CD4-positive, alpha-beta T cell treated with Interleukin-4 for 4 hours (primary cell): ENCODE measurements around the gene MAPT.
"Not testable (repeated sequence)": the region's sequence is repeated elsewhere in the genome, so short reads cannot be mapped to it uniquely, and the experiment has no call there.

Experiments
- DNase-seq: peaks from one replicate; pipeline ENCODE4 v3.0.0-alpha.2; 2020

MAPT gene

DNA sequence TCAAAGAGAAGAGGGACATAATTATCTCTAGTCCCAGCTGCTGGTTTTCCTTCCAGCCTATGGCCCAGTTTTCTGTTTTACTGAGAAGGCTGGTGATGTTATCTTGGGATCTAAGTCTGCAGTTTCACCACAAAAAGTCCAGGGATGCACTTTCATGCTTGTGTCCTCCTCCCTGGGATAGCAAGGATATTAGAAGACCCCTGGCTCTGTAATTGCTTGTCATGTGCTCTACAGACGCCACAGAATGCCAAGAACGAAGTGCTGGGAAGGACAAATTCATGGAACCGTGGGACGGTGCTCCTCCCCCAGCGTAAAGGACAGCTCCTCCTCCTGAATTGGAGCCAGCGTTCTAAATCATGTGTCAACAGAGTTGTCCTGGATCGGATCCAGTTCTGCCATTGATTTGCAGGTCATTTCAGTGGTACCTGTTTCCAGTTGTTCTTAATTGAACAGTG lies 8.6 kb downstream of the MAPT start:
- DNase-seq = no peak

DNA sequence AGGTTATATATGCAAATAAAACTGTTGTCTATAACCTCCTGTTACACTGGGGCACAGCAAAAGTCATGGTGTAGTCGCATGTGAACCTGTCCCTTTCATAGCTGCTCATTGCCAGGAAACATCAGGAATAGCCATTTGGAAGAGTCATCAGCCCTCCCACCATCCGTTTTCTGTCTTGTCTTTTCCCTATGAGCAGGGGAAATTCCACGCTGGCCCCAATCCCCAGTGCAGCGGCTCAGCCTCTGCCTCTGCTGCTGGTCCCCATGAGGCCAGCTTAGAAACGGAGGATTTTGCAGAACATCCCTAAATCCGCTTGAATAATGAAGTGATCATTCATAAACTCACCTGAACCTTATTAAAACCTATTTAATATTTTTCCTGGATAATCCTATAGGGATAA lies 10.5 kb downstream of the MAPT start:
- DNase-seq = no peak

GRCh38 chr17:45905814-45906213 lies 11.5 kb downstream of the MAPT start:
- no peak for DNase-seq

DNA sequence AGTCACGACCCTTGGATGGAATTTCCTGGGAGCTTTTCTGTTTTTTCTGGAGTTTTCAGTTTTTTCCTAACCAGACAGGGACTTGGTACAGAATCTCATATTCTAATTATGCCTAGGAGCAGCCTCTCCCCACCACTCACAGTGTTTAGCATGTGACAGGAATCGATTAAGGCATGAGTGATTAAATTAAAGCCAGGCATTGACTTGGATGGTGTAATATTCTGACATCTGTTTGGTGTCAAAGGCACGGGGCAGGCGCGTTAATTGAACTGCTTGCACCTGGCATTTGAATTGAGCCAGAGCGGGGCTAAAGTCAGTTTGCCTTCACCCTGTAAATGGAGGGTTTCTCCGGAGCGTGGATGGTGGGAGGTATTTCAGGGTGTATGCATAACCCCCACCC lies 11.9 kb downstream of the MAPT start:
- no peak for DNase-seq

DNA sequence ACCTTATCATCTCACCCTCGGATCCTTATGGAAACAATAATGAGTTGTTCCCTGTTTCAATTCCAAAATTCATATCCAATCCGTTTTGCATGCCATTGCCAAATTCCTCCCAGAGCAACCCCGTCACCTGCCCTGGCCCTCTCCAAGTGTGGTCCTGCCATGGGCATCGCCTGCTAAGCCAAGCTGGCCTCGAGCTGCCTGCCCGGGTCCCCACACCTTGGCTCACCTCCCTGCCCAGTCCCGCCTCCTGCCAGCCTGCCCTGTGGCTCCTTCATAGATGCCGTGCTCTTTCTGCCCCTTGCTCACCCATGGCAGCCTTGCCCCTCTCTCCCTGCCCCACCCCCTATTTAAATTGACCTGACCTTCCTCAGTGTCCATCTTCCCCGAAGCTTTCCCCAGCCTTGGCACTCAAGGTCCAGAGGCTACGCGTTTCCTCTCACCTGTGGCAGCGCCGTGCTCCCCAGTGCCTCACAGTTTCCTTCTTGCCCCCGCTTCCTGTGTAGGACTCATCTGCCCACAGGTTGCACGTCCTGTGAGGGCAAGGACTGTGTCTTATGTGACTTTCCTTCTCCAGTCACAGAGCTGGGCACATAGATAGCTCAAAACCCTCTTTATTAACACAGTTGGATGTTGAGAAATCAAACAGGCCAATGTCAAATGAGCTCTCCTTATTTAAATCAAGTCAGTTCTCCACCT lies 12.7 kb downstream of the MAPT start:
- no peak for DNase-seq

DNA sequence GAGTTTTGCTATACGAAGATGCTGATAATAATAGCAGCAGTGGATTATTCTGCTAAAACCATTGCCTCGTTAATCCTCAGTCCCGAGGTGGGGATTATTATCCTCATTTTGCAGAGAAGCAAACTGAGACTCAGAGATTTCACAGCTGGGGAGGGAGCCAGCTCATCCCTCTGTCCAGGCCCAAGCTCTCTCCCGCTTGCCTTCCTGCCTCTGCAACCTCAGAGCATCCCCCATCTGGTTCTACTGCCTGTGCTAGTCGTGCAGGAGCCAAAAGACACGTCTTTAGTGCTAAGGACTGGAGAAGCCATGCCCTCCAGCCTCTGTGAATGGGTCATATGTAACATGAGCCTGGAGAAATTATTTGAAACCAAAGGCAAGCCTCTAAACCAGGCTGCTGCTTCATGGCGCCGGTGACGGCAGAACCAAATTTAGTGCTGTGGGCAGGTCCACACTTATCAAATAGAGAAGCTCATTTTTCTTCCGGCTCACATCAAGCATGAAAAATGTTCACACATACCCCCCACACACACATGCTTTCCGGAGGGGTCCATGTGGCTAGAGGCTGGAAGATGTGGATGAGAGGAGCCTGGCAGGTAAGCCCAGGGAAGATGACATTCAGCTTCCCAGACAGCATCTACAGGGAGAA lies 13.5 kb downstream of the MAPT start:
- DNase-seq = no peak

DNA sequence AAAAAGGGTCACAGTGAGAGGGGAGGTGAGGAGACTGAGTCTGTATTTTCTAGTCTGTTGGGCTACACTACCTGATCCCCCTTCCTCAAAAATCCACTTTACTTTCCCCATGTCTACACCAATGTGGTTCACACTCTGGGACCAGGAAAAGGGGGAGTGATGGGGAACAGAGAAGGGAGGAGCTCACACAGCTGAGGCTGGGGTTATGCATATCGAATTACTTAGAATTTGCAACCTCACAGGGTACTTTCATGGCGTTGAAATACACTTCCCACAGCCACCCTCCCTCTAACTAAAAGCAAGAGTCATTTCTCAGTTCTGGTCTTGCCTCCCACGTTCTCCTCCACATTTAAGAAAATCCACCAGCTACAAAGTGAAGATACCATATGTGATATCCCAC lies 14.1 kb downstream of the MAPT start:
- DNase-seq = no peak

DNA sequence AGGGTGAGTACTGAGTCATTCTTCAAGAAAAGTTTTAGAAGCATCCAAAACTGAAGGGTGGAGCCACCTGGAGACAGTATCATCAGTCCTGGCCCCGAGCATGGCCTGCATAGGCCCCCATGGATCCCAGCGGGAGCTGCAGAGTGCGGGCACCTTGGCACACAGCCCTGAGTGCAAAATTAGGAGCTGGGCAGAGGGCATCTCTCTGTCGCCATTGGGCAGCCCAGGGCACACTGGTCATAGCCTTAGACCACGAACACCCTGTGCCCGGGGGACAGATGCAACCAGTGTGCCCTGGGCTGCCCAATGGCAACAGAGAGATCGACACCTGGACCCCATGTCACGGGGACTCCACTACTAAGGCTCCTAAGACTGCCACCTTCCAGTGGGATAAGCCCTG lies 14.6 kb downstream of the MAPT start:
- no peak for DNase-seq

DNA sequence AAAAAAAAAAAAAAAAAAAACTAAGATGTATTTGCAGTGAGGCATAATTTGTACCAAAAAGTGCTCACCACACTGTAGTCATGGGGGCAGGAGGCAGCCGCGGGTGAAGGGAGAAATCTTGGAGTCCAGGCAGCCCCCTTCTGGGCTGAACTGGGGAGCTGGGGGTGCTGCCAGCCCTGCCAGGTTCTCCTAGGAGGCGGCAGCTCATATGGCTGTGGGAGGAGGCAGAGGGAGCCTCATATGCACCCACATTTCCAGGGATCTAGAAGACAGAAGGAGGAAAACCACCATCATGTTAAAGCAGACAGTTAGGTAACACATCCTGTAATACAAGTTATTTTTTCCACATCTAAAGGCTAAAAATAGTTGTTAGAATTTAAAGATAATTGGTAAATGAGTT lies 16.3 kb downstream of the MAPT start:
- no peak for DNase-seq

- DNase-seq = no peak
Measured at GRCh38 chr17:45912319-45912718, 18.0 kb downstream of the MAPT start.

- DNase-seq = not testable (repeated sequence)
Measured at GRCh38 chr17:45913030-45913429, 18.7 kb downstream of the MAPT start.

- DNase-seq = no peak
Measured at GRCh38 chr17:45914047-45914717, 19.8 kb downstream of the MAPT start.

- no peak for DNase-seq
Measured at GRCh38 chr17:45915263-45915662, 20.9 kb downstream of the MAPT start.

DNA sequence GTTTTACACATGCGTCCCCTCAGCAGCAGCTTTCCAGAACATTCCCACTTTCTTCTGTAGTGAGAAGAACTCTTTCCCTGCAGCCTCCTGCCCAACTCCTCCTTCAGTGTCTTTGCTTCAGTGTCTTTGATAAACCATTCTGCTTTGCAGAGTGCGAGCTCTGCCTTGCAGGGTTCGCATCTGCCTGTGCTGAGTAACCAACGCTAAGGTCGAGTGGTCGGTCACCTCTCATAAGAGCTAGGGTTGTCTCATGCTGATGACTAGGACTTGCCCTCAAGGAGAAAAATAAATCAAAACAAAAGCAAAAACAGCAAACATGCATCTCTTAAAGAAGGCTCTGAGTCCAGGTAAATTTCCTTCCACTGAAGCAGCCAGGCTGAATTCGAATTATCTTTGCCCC lies 22.7 kb downstream of the MAPT start:
- DNase-seq = no peak

DNA sequence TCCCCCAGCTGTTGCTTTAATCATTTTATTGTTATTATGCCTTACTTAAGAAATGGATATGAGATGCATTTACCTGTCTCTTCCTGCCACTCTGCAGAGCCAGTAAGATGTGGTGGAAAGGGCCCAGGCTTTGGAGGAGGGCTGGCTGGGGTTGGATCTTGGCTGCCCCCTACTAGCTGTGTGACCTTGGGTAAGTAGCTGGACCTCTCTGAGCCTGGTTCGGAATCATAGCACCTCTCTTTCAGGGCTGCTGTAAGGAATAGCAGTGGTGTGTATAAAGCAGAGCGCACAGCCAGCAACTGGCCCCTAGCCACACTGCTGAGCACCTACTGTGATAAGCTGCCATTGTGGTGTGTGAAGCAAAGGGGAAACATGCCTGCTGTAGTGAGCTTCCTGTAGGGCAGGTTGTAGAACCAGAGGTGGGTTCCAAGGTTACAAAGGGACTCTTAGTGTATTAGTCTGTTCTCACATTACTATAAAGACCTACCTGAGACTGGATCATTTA lies 23.9 kb downstream of the MAPT start:
- DNase-seq = no peak

DNA sequence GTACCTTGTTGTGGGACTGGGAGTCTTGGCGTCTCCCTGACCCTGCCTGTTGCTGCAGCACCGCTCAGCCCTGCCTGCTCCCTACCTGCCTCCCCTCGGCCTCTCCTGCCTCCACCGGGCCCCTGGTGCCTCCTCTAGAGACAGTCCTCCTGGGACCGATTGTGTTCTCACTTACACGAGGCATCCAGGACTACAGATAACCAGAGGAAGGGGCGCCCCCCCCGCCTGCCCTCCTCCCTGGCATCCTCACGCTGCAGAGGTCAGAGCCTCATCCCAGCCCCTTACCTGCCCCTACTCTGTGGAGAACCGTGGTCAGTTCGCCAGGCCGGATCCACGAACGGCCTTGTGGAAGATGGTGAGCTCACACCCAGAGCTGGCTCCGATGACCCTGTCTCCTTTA lies 24.8 kb downstream of the MAPT start:
- DNase-seq = no peak

DNA sequence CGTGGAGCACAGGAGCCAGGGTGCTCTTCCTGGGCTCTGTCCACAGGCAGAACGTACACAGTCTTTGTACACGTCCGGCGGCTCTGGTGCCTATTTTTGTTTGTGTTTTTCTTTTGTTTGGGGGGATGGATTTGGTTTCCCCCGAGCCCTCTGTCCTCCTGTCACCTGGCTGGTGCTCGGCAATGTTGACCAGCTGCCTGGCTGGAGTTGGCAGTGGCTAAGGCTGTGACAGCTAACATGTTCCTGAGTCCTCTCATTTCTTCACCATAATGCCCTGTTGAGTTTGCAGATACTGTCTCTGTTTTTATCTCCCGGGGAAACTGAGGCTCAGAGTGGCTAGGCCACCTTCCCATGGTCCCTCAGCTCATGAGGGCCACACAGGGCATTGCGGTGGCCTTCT lies 25.7 kb downstream of the MAPT start:
- no peak for DNase-seq

DNA sequence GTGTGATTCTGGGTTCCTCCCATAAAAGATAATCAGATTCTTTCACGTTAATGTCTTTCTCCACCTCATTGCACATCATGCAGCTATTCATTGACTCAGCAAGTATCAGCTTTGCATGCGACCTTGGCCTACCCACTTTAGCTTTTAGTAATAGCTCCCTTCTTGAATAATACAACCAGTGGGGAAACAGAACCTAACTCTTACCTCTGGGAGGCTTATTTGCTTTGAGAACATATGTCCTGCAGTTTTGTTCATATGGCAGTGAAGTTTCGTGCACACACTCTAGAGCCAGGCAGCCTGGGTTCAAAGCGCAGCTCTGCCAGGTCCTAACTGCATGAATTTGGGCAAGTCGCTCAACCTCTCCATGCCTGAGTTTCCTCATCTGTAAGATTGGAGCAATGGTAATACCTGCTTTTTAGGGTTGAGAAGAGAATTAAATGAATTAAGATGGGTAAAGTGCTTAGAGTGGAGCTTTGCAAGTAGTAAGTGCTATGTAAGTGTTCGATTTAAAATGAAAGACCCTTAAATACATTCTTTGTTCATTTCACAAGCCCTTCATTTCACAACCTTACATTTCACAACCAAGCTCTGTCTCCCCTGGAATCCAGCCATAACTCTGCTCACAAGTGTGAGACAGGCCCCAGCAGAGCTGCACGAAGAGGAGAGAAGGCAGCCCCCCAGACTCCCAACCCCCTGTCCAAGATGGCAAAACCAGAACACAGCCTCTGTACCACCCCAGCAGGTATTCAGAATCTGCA lies 29.3 kb downstream of the MAPT start:
- DNase-seq = no peak

GRCh38 chr17:45924332-45924820 lies 30.0 kb downstream of the MAPT start:
- DNase-seq = no peak

DNA sequence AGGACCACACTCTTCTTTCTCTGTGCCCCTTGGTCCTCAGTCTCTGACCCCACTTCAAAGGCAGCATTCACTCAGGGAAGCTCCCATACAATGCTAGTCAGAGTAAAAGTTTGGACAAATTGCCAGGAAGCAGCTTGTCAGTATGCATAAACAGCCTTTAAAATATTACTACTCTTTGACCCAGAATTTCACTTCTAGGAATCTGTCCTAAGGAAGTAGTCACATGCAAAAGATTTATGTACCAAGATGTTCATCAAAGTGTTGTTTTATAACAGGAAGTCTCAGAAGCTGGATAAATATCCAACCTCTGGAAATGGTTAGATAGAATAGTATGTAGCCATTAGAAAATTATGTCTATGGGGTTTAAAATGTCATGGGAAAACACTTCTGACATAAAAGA lies 31.0 kb downstream of the MAPT start:
- DNase-seq = no peak

DNA sequence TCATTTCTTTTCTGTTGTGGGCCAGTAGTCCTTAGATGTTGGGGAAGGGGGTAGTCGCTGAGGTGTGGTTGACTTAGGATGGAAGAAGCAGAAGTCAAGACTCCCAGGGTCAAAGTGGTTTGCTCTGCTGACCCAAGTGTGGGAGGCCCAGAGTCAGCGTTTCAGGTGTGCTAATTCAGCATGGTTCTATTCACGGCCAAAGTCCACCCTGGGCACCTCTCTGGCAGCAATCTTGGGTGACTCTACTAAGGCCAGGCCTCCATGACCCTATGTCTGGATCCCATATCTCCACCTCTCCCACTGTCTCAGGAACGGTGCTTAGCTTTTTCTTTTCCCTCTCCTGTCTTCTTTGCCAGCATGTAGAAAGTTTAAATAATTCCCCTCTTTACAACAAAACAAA lies 32.9 kb downstream of the MAPT start:
- no peak for DNase-seq

DNA sequence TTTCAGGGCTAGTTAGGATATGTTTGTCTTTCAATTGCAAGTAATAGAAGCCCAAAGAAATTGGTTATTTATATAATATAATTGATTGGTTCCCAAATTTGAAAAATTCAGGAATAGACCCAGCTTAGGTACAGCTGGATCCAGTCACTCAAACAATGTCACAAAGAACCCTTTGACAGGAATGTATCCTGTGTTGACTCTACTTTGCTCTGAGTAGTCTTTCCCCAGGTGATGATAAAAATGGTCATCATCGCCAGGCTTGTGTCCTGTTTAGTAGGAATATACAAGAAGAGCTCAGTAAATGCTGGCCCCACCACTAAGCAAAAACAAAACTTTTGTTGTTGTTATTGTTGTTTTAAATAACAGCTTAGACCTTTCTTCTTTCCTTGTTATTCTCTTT lies 35.0 kb downstream of the MAPT start:
- no peak for DNase-seq

DNA sequence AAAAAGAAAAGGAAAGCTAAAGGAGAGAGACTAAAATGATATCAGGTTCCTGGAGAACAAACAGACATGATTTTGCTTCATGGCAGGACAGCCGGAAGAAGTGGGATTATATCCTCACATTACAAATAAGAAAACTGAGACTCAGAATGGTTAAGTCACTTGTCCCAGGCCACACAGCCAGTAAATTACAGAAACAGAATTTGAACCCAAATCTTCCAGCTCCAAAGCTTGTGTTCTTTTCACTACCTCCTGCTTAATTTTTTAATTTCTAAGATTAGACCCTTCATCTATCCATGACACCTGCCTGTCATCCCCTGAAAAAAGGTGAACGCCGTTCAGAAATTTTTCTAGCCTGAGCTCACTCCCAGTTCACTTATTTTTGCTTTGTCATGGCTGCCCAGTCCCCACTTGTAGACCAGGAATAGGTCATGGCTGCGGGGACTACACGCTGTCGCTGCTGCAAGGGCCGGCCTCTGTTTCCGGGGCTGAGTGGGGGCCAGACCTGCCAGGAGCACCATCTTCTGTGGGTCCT lies 36.1 kb downstream of the MAPT start:
- no peak for DNase-seq
